Lower lobe of right lung (tissue), 2 donors: ENCODE results near the gene CMKLR1. TPM values are rescaled to one million over a fixed set of nuclear protein-coding genes. Genes with fewer than 3 reads are reported as not detected.

Experiments used
- ATAC-seq, 2 donors: fragments of 200-7000 bp; cut with Tn5 transposase; one replicate each; pipeline ENCODE4 v1.9.1; 2020 to 2022; ENCODE audit warnings: mild to moderate bottlenecking in 2 of 2, moderate library complexity in 2 of 2
- DNase-seq: peaks from one replicate; pipeline ENCODE4 v3.0.0-alpha.2; 2020
- H3K27ac ChIP-seq: fragments of 200-600 bp; one replicate; pipeline ENCODE4 v1.8.0; 2022
- H3K27me3 ChIP-seq: fragments of 200-600 bp; one replicate; pipeline ENCODE4 v1.8.0; 2022; ENCODE audit warnings: low read depth
- H3K36me3 ChIP-seq: fragments of 200-600 bp; one replicate; pipeline ENCODE4 v1.8.0; 2022; ENCODE audit warnings: mild to moderate bottlenecking
- H3K4me1 ChIP-seq: fragments of 200-600 bp; one replicate; pipeline ENCODE4 v1.8.0; 2022
- H3K4me3 ChIP-seq: fragments of 200-600 bp; one replicate; pipeline ENCODE4 v1.8.0; 2022; ENCODE audit warnings: mild to moderate bottlenecking
- H3K9me3 ChIP-seq: fragments of 200-600 bp; one replicate; pipeline ENCODE4 v1.8.0; 2022
- CTCF ChIP-seq: fragments of 200-600 bp; IDR thresholded peaks from one replicate; pipeline ENCODE4 v1.8.0; 2022; ENCODE audit warnings: antibody characterized with exemption, mild to moderate bottlenecking
- intact Hi-C: fragments of 100-400 bp; cut with DNase I; formaldehyde crosslinking; loops from one replicate; pipeline ENCODE4 v1.11.0; 2022
- total RNA-seq: library from RNA; stranded (reverse); fragmentation: NEBNext Ultra II Directional; extraction: Animal tissue kit (Norgen Biotek cat#: 25700); gene quantifications from one replicate; pipeline ENCODE4 v1.2.1, GENCODE V29; 2021
- donor health status: DM: no; HTN: yes; CAD: no; lungs with severe emphysema.

The CMKLR1 gene
- total RNA-seq, 1 donor from 2014 or later, result 25.6 TPM

- no peak for ATAC-seq
- H3K27me3 ChIP-seq, result no peaks in the 10 kb centered on the region
- H3K4me3 ChIP-seq, result no peak overlapping the region
- H3K4me1 ChIP-seq, result no peaks in the 10 kb centered on the region
- H3K27ac ChIP-seq, result no peak overlapping the region
- no peak for TF ChIP-seq CTCF
- peaks cover 4% of the 10 kb centered on the region for H3K9me3 ChIP-seq
- intact Hi-C loops, result no loop called here
- no peak for DNase-seq
- no peaks in the 10 kb centered on the region for H3K36me3 ChIP-seq
These were observed 29.0 kb upstream of the CMKLR1 start for GRCh38 chr12:108368089-108368488.

DNA sequence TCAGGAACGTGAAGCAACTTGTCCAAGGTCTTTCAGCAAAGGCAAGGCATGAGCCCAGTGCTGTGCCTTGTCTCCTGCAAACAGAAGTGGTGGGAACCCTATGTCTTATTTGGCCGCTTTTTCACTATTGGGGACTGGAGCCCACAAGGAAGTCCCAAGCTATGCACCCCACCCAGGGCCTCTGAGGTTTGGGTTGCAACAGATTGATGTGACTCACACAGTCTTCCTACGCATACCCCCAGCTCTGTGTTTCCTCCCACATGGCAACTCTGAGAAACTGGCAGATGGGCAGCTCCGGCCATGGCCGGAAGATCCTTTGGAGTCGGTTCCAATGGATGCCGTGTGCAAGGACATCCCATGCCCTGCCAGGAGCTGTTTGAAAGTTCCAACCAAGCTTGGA, 28.3 kb upstream of the CMKLR1 start:
- intact Hi-C loops, result no loop called here
- Histone ChIP-seq H3K27me3 (no peaks in the 10 kb centered on the region), H3K27ac (no peak overlapping the region), H3K4me3 (no peak overlapping the region), H3K9me3 (no peaks in the 10 kb centered on the region), H3K4me1 (no peaks in the 10 kb centered on the region), H3K36me3 (no peaks in the 10 kb centered on the region)
- no peak for TF ChIP-seq CTCF
- ATAC-seq, result peak; percentile 84 to 91
- peak; percentile 74 for DNase-seq

DNA sequence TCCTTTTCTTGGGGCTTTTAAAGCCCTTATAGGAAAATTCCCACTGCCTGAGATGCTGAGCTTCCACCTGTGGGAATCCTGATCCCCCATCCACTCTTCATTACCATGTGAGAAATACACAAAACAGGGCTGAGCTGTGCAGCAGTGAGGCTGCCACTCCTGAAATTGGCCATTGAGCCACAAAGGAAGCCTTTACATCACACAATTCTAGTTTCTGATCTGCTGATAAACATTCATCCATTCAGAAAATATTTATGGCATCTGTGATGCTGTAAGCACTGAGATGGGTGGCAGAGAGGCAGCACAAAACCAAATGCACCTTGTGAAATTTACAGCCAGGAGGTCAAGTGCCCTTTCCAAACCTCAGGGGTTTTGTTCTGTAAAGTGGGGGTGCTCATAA, 26.2 kb upstream of the CMKLR1 start:
- no peak for ATAC-seq
- Histone ChIP-seq H3K27me3 (no peaks in the 10 kb centered on the region), H3K27ac (no peak overlapping the region), H3K9me3 (no peaks in the 10 kb centered on the region), H3K36me3 (no peaks in the 10 kb centered on the region), H3K4me3 (no peak overlapping the region), H3K4me1 (no peaks in the 10 kb centered on the region)
- DNase-seq, result no peak
- no peak for TF ChIP-seq CTCF
- intact Hi-C loops, result no loop called here

GRCh38 chr12:108364879-108365278, 25.8 kb upstream of the CMKLR1 start:
- no peaks in the 10 kb centered on the region for H3K4me1 ChIP-seq
- DNase-seq, result no peak
- no peaks in the 10 kb centered on the region for H3K27me3 ChIP-seq
- no peak for ATAC-seq
- TF ChIP-seq CTCF, result no peak
- no peak overlapping the region for H3K27ac ChIP-seq
- intact Hi-C loops, result no loop called here
- no peaks in the 10 kb centered on the region for H3K36me3 ChIP-seq
- H3K9me3 ChIP-seq, result no peaks in the 10 kb centered on the region
- no peak overlapping the region for H3K4me3 ChIP-seq

GRCh38 chr12:108363565-108363964, 24.5 kb upstream of the CMKLR1 start:
- Histone ChIP-seq H3K27ac (no peak overlapping the region), H3K4me3 (no peak overlapping the region), H3K9me3 (no peaks in the 10 kb centered on the region), H3K36me3 (no peaks in the 10 kb centered on the region), H3K27me3 (no peaks in the 10 kb centered on the region), H3K4me1 (no peaks in the 10 kb centered on the region)
- intact Hi-C loops, result no loop called here
- ATAC-seq (no peak), DNase-seq (no peak)
- TF ChIP-seq CTCF, result no peak

DNA sequence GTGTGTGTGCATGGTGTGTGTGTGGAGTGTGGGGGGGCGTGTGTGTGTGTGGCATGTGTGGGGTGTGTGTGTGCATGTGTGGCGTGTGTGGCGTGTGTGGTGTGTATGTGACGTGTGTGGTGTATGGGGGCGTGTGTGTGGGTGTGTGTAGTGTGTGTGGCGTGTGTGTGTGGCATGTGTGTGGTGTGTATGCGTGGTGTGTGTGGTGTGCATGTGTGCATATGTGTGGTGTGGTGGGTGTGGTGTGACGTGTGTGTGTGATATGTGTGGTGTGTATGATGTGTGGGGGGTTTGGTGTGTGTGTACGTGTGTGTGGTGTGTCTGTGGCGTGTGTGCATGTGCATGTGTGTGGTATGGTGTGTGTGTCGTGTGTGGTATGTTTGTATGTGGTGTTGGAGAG, 24.1 kb upstream of the CMKLR1 start:
- intact Hi-C loops, result no loop called here
- ATAC-seq, result no peak
- no peak for TF ChIP-seq CTCF

More for the DNA sequence above, 24.1 kb upstream of the CMKLR1 start:
- no peaks in the 10 kb centered on the region for H3K9me3 ChIP-seq
- no peaks in the 10 kb centered on the region for H3K27me3 ChIP-seq
- DNase-seq, result no peak
- no peak overlapping the region for H3K4me3 ChIP-seq
- no peaks in the 10 kb centered on the region for H3K36me3 ChIP-seq
- H3K4me1 ChIP-seq, result no peaks in the 10 kb centered on the region
- no peak overlapping the region for H3K27ac ChIP-seq
